Erythroblast (primary cell): ENCODE measurements around the gene NR3C1.

ENCODE experiments used
- GATA1 ChIP-seq: IDR thresholded peaks from 2 replicates; pipeline ENCODE4 v1.6.1; 2011; ENCODE audit warnings: low read depth, mild to moderate bottlenecking, control low read depth, low read length, moderate library complexity
- POLR2A ChIP-seq: IDR thresholded peaks from 2 replicates; pipeline ENCODE4 v1.6.1; 2011; ENCODE audit warnings: mild to moderate bottlenecking, low read length

DNA sequence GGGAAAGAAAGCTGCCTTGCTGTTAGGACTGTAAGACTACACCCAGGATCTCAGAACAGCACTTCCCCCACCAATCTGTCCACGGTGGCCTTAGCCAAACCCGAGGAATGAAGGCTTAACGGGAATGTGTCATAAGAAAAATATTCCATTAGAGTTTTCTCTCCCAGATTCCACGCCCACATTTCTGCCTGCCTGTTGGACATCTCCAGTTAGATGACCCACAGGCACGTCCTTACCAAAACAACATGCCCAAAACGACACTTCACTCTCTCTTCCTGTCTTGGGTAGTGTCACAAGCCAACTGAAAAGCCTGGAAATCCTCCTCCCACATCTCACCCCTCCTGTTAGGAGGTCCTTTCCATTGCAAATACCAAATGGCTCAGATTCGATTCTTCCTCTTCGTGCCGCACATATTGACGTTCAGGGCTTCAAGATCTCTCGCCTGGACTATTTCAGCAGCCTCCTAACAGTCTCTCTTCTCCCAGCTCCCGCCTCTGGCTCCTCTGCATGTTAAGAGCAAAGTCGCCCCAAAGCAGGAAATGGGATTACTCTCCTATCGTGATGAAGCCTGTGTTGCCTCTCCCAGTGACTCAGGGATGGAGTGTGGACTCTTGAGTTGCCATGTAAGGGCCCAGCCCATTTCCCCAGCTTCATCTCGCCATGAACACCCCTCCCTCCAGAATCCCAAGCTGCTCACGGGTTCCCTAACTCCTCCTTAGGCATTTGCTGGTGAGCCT is 159.3 kb downstream of the NR3C1 start:
- TF ChIP-seq POLR2A (no peak), GATA1 (no peak)
